ENCODE measurements around the gene STIP1. TPM values are rescaled to one million over a fixed set of nuclear protein-coding genes. Genes with fewer than 3 reads are reported as not detected.

Gene STIP1
- total and polyA plus RNA-seq, 2 of the 8 experiments (the other 6 are each of a cell fraction or from before 2014, with no cell fraction given) = 140 to 329 TPM

GRCh38 chr11:64232182-64232966 lies 46.4 kb downstream of the STIP1 start (continued):
- TF ChIP-seq KDM4A (IDR thresholded peaks at IDR 0.05; ENCODE audit: low read depth, low read length, severe bottlenecking) = no peak

All from H1 (cell line).